Activated CD4-positive, alpha-beta T cell treated with anti-CD3 and anti-CD28 coated beads, Interleukin-2, amount 50 U/mL, for 48 hours (primary cell): ENCODE data around the gene DLL1.

Source experiments
- DNase-seq, 2 experiments: peaks; one replicate each; pipeline ENCODE4 v3.0.0-alpha.2; 2020

The DLL1 gene

DNA sequence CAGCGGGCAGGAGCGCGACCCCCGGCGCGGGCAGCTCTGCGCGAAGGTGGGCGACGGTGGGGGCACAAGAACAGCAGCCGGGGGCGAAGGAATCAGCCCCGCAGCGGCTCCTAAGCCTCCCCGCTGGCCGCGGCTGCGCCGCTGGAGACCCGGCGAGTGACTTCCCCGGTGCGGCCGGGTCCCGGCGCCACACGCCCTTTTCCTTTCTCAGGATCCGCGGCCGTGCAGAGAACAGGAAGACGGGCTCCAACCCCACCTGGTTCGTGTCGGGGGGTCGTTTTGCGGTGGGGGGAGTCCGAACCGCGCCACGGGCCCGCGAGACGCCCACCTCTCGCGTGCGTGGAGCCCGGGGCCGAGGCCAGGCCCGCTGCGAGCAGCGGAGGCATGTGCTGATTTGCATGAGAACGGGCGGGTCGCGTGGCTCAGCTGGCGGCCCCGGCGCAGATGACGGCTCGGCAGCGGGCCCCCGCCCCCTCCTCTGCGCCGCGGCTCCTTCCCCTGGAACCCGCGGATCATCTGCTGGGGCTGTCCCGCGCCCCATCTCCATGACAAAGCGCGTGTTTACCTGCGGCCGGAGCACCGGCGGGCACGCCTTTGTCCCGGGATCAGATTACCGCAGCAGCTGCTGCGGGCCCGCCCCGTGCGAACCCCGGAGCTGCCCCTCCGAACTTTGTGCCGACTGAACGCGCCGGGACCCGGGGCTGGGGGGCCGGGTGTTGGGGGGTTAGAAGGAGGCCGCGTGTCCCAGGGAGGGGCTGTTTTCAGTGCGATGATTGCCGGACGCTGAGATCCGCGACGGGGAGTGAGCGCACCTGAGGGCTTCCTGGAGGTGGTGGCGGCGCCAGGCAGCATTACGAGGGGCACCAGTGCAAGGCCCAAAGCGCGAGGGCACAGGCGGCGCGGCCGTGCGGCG lies 4.9 kb upstream of the DLL1 start:
- DNase-seq, result peak; percentile 56 to 60

DNA sequence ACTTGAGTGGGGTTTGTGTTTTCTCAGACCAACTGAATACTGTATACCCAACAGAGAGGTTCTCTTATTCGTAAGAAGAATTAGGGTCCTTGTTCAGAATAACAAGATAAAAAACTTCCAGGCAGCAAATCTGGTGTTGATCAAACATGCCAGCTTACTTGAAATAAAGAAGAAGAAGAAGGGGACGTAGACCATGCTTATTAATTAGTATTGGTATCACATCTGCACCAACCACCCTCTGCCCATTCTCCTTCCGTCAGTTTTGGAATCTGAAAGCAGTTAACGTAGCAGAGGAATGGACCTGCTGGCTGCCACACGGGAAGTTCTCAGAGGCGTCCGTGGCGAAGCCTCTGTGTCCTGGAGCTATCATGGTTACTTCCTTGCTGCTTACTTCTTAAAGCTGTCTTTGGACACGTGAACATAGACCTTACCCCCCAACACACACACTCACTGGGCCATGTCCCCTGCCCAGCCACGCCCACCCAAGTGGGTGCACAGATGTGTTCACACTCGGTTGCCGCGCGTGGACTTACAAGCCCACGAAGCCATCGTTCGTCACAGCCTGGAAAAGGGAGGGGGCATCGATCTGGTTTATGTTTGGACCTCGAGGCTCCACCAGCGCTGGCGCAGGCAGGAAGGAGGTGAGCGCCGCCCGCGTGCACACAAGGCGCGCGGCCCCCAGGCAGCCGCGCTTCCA lies 4.1 kb upstream of the DLL1 start:
- no peak for DNase-seq

DNA sequence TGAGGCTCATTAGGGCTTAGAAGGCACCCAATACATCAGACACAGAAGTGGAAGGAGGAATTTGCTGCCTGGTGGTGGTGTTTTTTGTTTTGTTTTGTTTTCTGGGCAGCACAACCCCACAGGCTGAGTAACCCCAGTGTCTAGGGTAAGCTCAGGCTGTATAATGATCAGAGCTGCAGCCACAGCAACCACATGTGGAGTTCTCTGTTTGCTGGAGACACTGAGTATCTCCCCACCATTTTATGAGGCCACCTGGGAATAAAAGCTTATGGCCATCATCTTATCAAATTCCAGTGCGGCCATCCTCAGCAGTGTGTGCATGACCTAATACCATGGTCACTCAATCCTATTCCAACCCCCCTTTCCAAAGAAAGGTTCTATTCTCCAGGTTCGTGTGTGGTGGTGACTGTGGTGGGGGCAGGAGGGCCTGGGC lies 3.4 kb upstream of the DLL1 start:
- DNase-seq, result no peak

DNA sequence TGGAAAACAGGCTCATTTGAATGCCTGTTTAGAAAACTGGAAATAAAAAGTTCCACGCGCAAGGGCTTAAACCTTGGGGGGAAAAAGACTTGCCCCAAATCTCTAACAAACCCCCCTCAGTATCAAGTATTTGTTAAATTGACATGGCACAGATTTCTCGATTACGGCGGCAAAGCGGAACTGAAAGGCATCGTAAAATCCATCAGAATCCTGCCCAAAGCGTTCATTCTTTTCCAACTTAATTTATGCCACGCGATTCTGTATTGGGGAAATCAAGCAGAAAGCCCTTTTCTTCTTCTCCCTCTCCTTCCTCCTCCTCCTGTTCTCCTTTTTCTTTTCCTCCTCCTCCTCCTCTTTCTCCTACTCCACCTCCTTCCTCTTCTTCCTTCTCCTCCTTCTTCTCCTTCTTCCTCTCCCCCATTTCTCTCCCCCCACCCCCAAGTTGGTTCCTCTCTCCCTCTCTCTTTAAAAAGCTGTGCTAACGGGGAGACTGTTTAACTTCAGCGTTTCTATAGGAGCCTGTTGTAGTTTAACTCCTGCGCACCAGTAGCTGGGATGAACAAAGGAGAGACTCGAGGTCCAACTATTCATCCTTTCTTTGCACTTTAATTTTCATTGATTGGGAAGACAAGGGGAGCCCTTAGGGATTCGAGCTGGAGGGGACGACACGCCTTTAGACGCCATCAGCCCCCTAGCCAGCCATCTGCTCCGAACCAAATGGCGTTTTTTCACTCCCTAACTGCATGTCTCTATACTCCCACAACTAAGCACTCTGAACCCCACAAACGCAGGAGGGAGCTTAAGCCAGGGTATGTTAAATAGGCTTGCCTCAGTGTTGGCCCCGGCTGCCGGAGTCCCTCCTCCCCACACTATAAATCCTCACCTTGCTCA lies 2.7 kb upstream of the DLL1 start:
- no peak for DNase-seq

DNA sequence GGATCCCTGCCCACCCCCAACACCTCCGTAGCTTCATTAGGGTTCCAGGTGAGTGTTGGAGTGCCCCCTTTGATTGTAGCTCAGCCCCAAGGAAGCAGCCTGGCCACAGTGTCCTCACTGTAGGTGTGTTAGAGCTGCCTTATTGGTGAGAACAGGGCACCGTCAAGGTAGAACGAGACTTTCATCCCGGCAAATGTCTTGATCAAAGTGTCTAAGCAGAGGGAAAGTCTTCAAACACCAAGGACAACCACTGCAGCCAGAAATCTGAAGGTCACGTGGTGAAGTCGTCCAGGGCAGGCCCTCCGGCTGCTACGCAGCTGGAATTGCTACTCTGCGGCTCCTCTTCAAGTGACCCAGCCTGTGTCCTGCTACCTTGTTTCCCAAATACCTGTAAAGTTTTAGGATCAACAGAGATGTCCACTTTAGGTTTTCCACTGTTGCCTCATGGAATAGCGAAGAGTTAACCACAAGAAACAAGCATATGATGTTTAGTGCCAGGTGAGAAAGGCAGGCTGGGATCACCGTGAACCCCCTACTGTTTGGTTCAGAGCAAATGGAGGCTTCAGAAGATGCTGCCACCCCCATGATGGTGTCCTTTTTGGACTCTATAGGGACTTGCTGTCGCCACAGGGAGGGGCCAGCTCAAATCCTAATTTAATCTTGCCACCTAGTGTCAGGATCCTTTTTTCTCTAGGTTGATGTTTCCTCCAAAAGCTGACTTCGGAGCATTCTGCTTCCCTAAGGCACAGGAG lies 1.7 kb upstream of the DLL1 start:
- DNase-seq, result no peak

DNA sequence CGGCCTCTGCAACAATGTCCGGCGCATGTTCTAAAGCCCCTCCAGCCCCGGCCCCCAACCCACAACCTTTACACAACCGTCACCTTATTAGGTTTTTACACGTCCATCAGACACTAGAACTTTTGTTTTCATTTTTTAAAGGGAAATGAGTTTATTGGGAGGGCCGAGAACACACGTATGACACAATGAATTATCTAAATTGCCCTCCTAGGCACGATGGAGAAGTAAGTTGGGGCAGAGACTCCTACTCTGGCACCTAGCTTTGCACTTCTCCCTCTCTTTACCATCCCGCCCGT lies 1.2 kb upstream of the DLL1 start:
- DNase-seq, result no peak

DNA sequence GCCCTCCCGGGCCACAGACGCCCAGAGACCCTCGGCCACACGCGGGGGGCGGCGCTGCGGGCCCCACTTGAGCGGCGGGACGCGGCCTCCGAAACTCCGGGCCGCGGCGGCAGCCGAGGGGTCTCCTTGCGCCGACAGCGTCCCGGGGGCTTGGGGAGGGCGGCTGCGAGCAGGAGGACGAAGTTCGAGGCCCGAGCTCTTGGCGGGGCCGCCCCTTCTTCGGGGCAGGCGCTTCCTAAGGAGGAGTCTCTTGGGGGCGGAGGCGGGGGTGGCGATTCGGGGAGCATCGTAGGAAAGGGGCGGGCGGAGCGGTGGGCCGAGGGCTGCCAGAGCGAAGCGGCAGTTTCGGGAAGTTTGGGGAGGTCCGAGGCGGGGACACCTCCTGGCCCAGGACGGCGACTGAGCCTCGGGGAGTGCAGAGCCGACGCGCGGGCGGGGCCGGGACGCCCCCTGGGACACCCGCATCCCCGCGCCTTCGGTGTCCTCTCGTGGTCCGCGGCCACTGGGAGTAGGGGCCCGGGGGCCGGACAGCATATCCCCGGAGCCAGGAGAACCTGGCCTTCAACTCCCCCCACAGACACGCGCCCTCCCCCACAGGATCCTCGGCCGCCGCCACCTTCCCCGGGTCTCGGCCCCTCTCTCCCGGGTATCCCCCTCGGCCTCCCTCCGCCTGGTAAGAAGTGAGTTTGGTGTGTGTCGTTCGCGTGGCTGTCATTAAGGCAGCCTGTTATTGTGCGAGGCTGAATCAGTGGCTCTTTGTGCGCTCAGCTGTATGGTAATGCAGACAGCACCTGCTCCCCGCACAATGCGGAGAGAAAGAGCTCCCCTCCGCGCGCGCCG lies 613 bp upstream of the DLL1 start:
- DNase-seq, result peak; percentile 28 to 43

DNA sequence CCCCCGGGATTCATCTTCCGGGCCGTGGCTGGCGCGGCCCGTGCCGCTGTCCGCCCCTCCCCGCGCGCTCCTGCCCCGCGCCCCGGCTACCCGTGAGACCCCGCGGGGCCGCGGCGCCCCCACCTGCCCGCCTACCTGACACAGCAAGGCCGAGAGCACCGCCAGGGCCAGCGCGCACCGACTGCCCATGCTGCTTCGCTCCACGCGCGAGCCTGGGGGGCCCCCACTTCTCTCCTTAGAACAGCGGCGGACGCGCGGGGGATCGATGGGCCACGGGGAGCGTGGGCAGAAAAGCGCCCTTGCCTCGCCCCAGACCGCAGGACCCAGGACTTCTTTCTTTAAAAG lies 955 bp downstream of the DLL1 start:
- no peak for DNase-seq

DNA sequence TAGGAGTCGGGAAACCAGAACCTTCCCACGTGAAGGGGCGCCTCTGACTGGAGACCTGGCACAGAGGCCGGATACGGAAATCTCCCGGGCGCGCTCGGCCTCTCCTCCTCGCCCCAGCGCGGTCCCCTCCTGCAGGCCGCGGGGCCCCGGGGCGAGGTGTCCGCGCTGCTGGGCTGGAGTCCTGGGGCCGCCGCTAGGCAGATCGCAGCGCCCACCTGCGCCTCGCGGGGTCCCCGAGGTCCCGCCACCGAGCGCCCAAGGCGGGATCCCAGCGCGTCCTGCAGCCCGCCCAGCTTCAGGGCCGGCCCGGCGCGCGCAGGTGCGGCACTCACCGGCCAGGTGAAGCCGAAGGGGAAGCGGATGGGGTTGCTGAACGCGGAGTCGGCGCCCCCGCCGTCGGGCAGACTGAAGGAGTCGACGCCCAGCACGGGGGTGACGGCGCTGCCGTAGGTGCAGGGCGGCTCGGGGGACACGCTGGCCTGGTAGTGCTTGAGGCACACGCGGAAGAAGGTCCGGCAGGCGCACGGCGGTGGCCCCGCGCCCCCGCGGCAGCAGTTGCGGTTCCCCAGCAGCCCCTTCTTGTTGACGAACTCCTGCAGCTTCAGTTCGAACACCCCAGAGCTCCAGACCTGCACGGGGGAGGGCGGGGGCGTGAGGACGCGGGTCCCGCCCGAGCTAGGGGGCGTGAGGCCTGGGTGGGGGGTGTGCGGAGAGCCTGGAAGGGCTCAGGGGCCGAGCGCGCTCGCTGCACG lies 1.5 kb downstream of the DLL1 start:
- no peak for DNase-seq

DNA sequence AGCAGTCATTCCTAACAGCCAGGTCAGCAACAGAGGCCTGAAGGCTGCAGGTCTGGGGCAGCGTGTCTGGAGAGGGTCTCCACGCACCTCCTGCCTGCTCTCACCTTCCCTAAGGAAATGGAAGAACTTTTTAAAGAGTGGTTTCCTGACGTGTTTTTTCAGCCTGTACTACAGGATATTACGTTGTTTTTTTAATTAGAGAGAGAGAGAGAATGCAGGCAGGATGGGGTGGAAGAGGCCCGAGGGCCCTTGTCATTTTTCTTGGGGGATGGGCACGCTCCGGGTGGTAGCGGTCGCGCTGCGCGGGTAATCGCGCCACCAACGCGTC lies 2.1 kb downstream of the DLL1 start:
- no peak for DNase-seq

DNA sequence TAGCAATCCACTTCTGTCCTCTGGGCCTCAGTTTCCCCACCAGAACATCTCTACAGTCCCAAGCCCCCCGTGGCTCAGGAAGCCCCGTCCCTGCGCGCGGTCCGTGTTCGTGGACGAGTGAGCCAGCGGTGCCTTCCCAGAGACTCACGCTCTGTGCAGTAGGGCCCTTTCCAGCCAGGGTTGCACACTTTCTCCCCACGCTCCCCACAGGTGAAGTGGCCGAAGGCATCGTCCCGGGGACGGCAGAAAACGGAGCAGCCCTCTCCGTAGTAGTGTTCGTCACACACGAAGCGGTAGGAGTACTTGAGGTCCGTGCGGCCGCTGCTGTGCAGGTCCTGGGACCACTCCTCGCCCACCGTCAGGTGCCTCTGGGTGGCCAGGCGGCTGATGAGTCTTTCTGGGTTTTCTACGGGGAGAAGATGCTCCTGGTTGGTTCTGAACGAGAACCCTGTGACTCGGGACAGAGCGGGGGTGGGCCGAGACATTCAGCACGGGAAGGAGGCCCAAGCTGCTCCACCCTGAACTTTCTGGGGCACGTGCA lies 2.7 kb downstream of the DLL1 start:
- DNase-seq, result no peak

DNA sequence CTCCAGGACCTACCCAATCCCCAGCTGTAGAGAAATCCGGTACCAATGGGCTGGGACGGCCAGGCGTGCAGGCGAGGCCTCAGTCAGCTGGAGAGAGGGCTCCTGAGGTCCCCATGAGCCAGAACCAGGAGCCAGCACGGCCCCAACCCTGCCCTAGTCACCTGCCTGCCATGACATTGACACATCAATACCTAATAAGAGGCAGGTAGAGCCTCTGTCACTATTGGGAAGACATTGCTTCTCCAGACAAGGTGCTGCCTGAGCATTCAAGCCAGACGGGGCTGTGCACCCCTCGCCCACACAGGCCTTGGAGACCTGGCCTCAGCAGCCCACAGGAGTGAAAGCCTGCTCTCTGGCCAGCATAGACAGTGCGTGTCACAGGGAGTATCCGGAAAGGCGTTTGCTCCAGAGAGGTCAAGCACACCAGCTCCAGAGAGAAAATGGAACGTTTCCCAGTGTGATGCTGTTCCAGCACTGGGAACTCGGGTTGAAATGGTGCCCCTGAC lies 3.5 kb downstream of the DLL1 start:
- no peak for DNase-seq

DNA sequence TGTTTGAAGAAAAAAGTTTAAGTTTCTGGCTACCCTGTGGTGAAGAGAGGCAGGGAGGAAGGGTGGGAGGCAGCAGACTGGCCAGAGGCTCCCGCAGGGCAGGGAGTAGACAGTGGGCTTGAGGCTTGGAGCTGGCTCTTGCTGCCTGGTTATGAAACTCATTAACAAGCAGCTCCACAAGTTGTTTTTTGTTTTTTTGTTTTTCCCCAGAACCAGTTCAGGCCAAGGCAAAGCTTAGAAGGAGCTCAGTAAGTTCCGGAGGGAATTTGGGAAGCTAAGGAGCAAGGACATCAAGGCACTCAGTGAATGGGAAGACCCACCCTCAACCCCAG lies 4.0 kb downstream of the DLL1 start:
- no peak for DNase-seq

DNA sequence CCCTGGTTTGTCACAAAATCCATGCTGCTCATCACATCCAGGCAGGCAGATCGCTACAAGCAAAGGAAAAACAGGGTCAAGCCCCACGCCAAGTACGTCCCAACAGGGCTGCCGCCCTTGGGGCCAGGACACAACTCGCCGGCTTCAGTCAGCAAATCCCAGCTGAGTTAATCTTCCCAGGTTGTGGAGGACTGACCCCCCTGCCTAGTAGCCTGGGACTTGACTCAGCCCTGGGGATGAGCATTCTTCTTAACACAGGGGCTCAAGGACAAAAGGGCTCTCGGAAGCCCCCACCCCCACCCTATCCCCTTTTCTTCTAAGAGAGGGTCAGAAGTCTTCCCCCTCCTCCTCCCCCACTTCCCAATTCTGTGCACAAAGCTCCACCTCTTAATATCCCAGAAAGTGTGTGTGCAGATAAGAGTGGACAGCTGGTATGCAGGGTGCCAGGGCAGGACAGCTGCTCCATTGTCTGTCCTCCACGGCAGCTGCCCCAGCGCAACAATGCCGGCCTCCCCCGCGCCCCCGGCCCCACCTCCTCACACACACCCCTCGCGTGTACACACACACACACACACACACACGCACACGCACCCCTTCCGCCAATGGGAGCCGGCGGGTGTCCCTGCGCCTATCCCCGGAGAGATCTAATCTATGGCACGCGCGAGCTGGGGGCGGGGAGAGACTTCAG lies 4.5 kb downstream of the DLL1 start:
- DNase-seq, result no peak

DNA sequence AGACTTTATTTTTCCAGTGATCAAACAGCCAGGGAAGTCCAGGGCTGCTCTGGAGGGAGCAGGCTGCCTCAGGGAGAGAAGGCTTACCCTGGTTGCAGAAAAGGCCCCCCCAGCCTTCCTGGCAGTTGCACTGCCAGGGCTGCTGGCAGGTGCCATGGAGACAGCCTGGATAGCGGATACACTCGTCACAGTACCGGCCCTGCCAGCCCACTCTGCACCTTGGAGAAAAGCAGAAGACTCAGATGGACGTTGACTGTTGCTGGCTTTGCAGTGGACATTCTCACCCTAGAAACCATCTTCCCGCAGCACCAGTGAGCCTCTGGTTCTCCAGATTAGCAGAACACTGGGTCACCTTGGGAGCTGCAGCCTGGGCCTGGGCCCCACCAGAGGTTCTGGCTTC lies 5.4 kb downstream of the DLL1 start:
- no peak for DNase-seq

DNA sequence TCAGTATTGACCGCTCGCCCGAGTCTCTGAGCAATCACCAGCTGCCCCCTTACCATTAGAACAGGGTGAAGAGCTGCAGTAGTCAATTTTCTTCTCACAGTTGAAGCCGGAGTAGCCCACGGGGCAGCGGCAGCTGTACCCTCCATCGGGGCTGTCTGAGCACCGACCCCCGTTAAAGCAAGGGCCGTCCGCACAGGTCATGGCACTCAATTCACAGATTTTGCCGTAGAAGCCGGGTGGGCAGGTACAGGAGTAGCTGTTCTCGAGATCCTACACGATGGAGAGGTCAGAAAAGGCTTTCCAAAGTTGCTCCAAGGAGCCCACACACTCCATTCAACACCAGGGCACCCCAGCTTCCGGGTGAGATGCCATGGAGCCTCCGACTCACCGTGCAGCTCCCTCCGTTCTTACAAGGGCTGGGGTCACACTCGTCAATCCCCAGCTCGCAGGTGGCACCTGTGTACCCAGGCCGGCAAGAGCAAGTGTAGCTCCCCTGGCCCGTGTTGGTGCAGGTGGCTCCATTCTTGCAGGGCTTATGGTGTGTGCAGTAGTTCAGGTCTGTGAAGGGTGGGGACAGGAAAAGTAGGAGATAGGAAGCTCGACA lies 5.9 kb downstream of the DLL1 start:
- no peak for DNase-seq

DNA sequence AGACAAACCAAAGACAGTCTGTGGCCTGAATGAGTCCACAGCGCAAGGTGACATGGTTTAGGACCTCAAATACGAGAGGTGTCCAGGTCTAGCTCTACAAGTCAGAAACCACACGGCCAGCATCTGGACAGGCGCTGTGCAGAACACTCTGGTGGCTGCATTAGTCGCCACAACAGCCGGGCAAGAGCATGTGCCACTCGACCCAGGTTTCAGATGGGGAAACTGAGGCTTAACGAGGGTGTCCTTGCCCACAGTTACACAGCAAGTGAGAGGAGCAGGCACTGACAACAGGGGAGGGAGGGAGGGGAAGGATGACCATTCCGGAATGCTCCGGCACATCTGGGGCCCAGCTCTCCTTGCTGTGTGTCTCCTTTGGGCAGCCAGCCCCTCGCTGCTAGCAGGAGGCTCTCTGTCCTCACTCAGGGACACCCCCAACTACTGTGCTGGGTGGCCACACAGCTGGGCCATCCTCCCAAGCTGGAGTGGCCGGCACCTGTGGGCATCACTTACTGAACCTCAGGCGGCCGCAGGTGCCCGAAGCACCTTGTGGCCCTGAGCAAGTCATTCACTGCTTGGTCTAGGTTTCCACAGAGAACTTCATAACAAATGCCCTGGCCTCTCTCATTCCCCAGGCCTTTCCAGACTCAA lies 6.6 kb downstream of the DLL1 start:
- no peak for DNase-seq

DNA sequence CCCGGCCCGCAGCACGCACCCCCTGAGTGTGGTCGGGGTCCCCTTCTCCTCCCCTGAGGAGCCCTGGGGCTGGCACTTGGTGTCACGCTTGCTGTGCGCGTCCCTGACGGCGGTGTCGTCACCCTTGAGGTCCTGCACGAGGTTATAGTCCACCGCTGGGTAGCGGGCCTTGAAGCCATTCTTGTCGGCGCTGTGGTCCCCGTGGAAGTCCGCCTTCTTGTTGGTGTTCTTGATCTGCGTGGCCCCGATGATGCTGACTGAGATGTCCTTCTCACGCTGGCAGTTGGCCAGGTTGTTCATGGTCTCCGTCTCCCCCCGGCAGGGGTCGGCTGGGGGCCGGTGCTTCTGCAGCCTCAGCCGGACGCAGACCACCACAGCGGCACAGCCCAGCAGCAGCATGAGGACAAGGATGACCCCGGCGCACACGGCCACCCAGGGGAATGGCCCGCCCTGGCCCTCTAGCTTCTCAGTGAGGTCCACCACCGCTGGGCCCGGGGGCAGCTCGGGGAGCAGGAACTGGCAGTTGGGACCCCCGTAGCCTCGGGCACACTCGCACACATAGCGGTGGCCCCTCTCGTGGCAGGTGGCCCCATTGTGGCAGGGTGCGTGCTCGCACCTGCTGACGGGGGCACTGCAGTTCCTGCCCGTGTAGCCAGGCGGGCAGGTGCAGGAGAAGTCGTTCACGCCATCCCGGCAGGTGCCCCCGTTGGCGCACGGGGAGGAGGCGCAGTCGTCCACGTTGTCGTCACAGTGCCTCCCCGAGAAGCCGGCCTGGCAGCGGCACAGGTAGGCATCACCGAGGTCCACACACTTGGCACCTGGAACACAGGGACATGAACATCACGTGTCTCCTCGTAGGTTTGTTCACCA lies 7.4 kb downstream of the DLL1 start:
- no peak for DNase-seq
